Globus pallidus (tissue), 1 donor: ENCODE measurements around the gene PTPN22.
A peak's percentile ranks its signal among the peaks of the same experiment; 100 is the strongest.

ENCODE experiments used
- DNase-seq: peaks from one replicate; pipeline ENCODE4 v3.0.0-alpha.2; 2015; ENCODE audit warnings: low spot score

PTPN22 gene

GRCh38 chr1:113802367-113803007 lies 69.0 kb downstream of the PTPN22 start:
- DNase-seq, result no peak

GRCh38 chr1:113800487-113800886 lies 71.0 kb downstream of the PTPN22 start:
- DNase-seq, result no peak

- DNase-seq, result no peak
Observed at GRCh38 chr1:113797472-113797871, 74.0 kb downstream of the PTPN22 start.

GRCh38 chr1:113793878-113794834 lies 77.4 kb downstream of the PTPN22 start:
- no peak for DNase-seq

GRCh38 chr1:113792986-113793385 lies 78.5 kb downstream of the PTPN22 start:
- DNase-seq, result no peak

- no peak for DNase-seq
Observed at GRCh38 chr1:113792471-113792870, 79.0 kb downstream of the PTPN22 start.

- DNase-seq, result no peak
Observed at GRCh38 chr1:113788802-113789201, 82.7 kb downstream of the PTPN22 start.

GRCh38 chr1:113787663-113788062 lies 83.8 kb downstream of the PTPN22 start:
- no peak for DNase-seq

- DNase-seq, result no peak
Observed at GRCh38 chr1:113786069-113786468, 85.4 kb downstream of the PTPN22 start.

- no peak for DNase-seq
Observed at GRCh38 chr1:113784104-113784779, 87.3 kb downstream of the PTPN22 start.

- DNase-seq, result peak; percentile 41
Observed at GRCh38 chr1:113783254-113784103, 88.0 kb downstream of the PTPN22 start.

GRCh38 chr1:113782406-113782805 lies 89.1 kb downstream of the PTPN22 start:
- DNase-seq, result no peak

GRCh38 chr1:113780374-113781146 lies 91.0 kb downstream of the PTPN22 start:
- DNase-seq, result no peak

GRCh38 chr1:113779542-113779941 lies 92.0 kb downstream of the PTPN22 start:
- no peak for DNase-seq

- DNase-seq, result no peak
Observed at GRCh38 chr1:113777561-113777960, 94.0 kb downstream of the PTPN22 start.

GRCh38 chr1:113770031-113770430 lies 101.5 kb downstream of the PTPN22 start:
- no peak for DNase-seq

GRCh38 chr1:113769601-113769970 lies 101.9 kb downstream of the PTPN22 start:
- no peak for DNase-seq

GRCh38 chr1:113768916-113769600 lies 102.5 kb downstream of the PTPN22 start:
- no peak for DNase-seq

GRCh38 chr1:113765306-113766230 lies 105.9 kb downstream of the PTPN22 start:
- no peak for DNase-seq
